RWPE2 (cell line): ENCODE measurements around the gene AQP9.

ENCODE experiments used
- ATAC-seq: fragments of 200-7000 bp; cut with Tn5 transposase; 3 replicates; pipeline ENCODE4 v1.9.1; 2021; ENCODE audit warnings: low read depth
- DNase-seq: peaks from one replicate; pipeline ENCODE4 v3.0.0-alpha.2; 2020; ENCODE audit warnings: low spot score
- H3K27ac ChIP-seq: fragments of 450-650 bp; 2 replicates; pipeline ENCODE4 v1.5.1; 2017; ENCODE audit warnings: mild to moderate bottlenecking; ENCODE audit not compliant: poor library complexity, severe bottlenecking
- H3K27me3 ChIP-seq: fragments of 250-450 bp; sonication (Bioruptor Pico); 2 replicates; pipeline ENCODE4 v1.5.1; 2021; ENCODE audit warnings: mild to moderate bottlenecking, moderate library complexity; ENCODE audit not compliant: insufficient read depth, poor library complexity, severe bottlenecking
- H3K36me3 ChIP-seq: fragments of 250-450 bp; sonication (Bioruptor Pico); 2 replicates; pipeline ENCODE4 v1.5.1; 2020; ENCODE audit warnings: low read depth, mild to moderate bottlenecking, moderate library complexity
- H3K4me1 ChIP-seq: fragments of 250-450 bp; sonication (Bioruptor Pico); 2 replicates; pipeline ENCODE4 v1.5.1; 2021; ENCODE audit warnings: mild to moderate bottlenecking, moderate library complexity; ENCODE audit not compliant: insufficient read depth, poor library complexity, severe bottlenecking
- H3K4me3 ChIP-seq: fragments of 250-450 bp; sonication (Bioruptor Pico); 2 replicates; pipeline ENCODE4 v1.5.1; 2021; ENCODE audit warnings: mild to moderate bottlenecking, moderate library complexity; ENCODE audit not compliant: severe bottlenecking
- H3K9me3 ChIP-seq: fragments of 250-450 bp; sonication (Bioruptor Pico); 2 replicates; pipeline ENCODE4 v1.5.1; 2021; ENCODE audit warnings: mild to moderate bottlenecking, moderate library complexity; ENCODE audit not compliant: severe bottlenecking
- CTCF ChIP-seq: fragments of 450-650 bp; IDR thresholded peaks from one replicate; pipeline ENCODE4 v1.5.1; 2017; ENCODE audit warnings: mild to moderate bottlenecking, moderate library complexity; ENCODE audit not compliant: poor library complexity, severe bottlenecking

The AQP9 gene

GRCh38 chr15:58179206-58179605, 41.0 kb downstream of the AQP9 start:
- Histone ChIP-seq H3K4me1 (peaks cover 17% of the 10 kb centered on the region), H3K36me3 (no peaks in the 10 kb centered on the region), H3K27ac (peak overlapping the region; percentile 76), H3K4me3 (no peak overlapping the region), H3K9me3 (no peaks in the 10 kb centered on the region), H3K27me3 (no peaks in the 10 kb centered on the region)
- no peak for DNase-seq
- ATAC-seq = 0 out of 3 replicates have a peak, but pooled peaks have one; percentile 15
- no peak for TF ChIP-seq CTCF

GRCh38 chr15:58179741-58180381, 41.7 kb downstream of the AQP9 start:
- Histone ChIP-seq H3K4me1 (peaks cover 17% of the 10 kb centered on the region), H3K36me3 (no peaks in the 10 kb centered on the region), H3K27ac (peak overlapping the region; percentile 76), H3K27me3 (no peaks in the 10 kb centered on the region), H3K9me3 (no peaks in the 10 kb centered on the region), H3K4me3 (no peak overlapping the region)
- no peak for TF ChIP-seq CTCF
- DNase-seq (no peak), ATAC-seq (peak; percentile 75)

GRCh38 chr15:58182460-58183163, 44.4 kb downstream of the AQP9 start:
- no peaks in the 10 kb centered on the region for H3K36me3 ChIP-seq
- H3K4me1 ChIP-seq = peaks cover 17% of the 10 kb centered on the region
- H3K27me3 ChIP-seq = no peaks in the 10 kb centered on the region
- H3K27ac ChIP-seq = no peak overlapping the region
- H3K9me3 ChIP-seq = no peaks in the 10 kb centered on the region
- DNase-seq = no peak
- peak; percentile 87 for ATAC-seq
- H3K4me3 ChIP-seq = no peak overlapping the region
- peak; percentile 99 for TF ChIP-seq CTCF

GRCh38 chr15:58185439-58185838, 47.3 kb downstream of the AQP9 start:
- Histone ChIP-seq H3K9me3 (no peaks in the 10 kb centered on the region), H3K36me3 (no peaks in the 10 kb centered on the region), H3K27ac (no peak overlapping the region), H3K27me3 (no peaks in the 10 kb centered on the region), H3K4me3 (no peak overlapping the region), H3K4me1 (peaks cover 7% of the 10 kb centered on the region)
- no peak for ATAC-seq
- no peak for DNase-seq
- peak; percentile 43 for TF ChIP-seq CTCF
